SW 1271 (cell line): ENCODE data around the gene NOTCH2.
A peak's percentile ranks its signal among the peaks of the same experiment; 100 is the strongest.

Experiments used
- DNase-seq, 2 experiments: peaks; one replicate each; lab custom pipeline; 2025; lab: John Stamatoyannopoulos, UW

NOTCH2 gene

GRCh38 chr1:119874186-119874585 lies 195.3 kb downstream of the NOTCH2 start:
- DNase-seq = no peak

GRCh38 chr1:119873135-119874015 lies 196.1 kb downstream of the NOTCH2 start:
- no peak for DNase-seq

GRCh38 chr1:119871881-119872280 lies 197.6 kb downstream of the NOTCH2 start:
- DNase-seq = no peak

GRCh38 chr1:119870917-119871596 lies 198.4 kb downstream of the NOTCH2 start:
- DNase-seq = peak; percentile 17 to 59

GRCh38 chr1:119869995-119870394 lies 199.5 kb downstream of the NOTCH2 start:
- no peak for DNase-seq

- DNase-seq = no peak
Observed at GRCh38 chr1:119868176-119868575, 201.3 kb downstream of the NOTCH2 start.

GRCh38 chr1:119866451-119866850 lies 203.0 kb downstream of the NOTCH2 start:
- no peak for DNase-seq

- DNase-seq = no peak
Observed at GRCh38 chr1:119865627-119866026, 203.8 kb downstream of the NOTCH2 start.

GRCh38 chr1:119862276-119862675 lies 207.2 kb downstream of the NOTCH2 start:
- no peak for DNase-seq
